HCT116 (cell line): ENCODE measurements around the gene NUDT22. TPM values are rescaled to one million over a fixed set of nuclear protein-coding genes. Genes with fewer than 3 reads are reported as not detected.

Experiments used
- ATAC-seq: fragments of 200-7000 bp; cut with Tn5 transposase; 2 replicates; pipeline ENCODE4 v1.9.1; 2020; ENCODE audit warnings: mild to moderate bottlenecking, moderate library complexity
- BruUV-seq: library from RNA; stranded (reverse); fragments of 400-500 nt; replicated peaks from 2 replicates; lab custom pipeline; 2021; lab: Mats Ljungman, UMichigan
- CTCF ChIA-PET: fragments of 300-600 bp; sonication (Branson Sonifier 250); formaldehyde crosslinking; loops from one replicate; lab custom pipeline; 2021; ENCODE audit warnings: antibody characterized with exemption; lab: Charles Lee
- POLR2A ChIA-PET: fragments of 300-600, 350-600 bp; sonication (Branson Sonifier 250); formaldehyde crosslinking; loops from one replicate; lab custom pipeline; 2021; ENCODE audit warnings: antibody characterized with exemption; lab: Charles Lee
- RAD21 ChIA-PET, 2 experiments: fragments of 300-600 bp; sonication (Branson Sonifier 250); formaldehyde crosslinking; loops; one replicate each; lab custom pipeline; 2023; ENCODE audit warnings: low total read pairs in 2 of 2; ENCODE audit not compliant: uncharacterized antibody in 2 of 2, unreplicated experiment in 2 of 2, low non-redundant PET in 1 of 2; lab: Charles Lee
- DNase-seq: peaks from one replicate; pipeline ENCODE4 v3.0.0-alpha.2; 2010; ENCODE audit warnings: low read depth, low spot score
- H2AFZ ChIP-seq: fragments of 200-600 bp; shearing (Covaris generic), sonication (generic); 2 replicates; pipeline ENCODE4 v1.6.1; 2017; ENCODE audit warnings: low read depth, mixed run types, mixed read lengths, antibody characterized with exemption, low read length; ENCODE audit not compliant: poor library complexity, severe bottlenecking
- H3K27ac ChIP-seq: 2 replicates; pipeline ENCODE4 v1.5.1; 2012; ENCODE audit warnings: low read depth, low read length
- H3K27me3 ChIP-seq: fragments of 200-600 bp; sonication (generic); 2 replicates; pipeline ENCODE4 v1.6.1; 2016; ENCODE audit warnings: mixed run types, low read length, mixed read lengths; ENCODE audit not compliant: insufficient read depth
- H3K36me3 ChIP-seq, 2 experiments: fragments of 200-500 bp in 1 of 2; fragments of 200-600 bp in 1 of 2; sonication (Bioruptor generic) in 1 of 2; sonication (generic) in 1 of 2; 2 replicates each; pipeline versions ENCODE4 v1.5.1 to v1.6.1; 2014 to 2016; ENCODE audit warnings: low read length in 2 of 2, inconsistent platforms in 1 of 2, mixed read lengths in 1 of 2, mixed run types in 1 of 2; ENCODE audit not compliant: insufficient read depth in 2 of 2, control insufficient read depth in 1 of 2
- H3K4me1 ChIP-seq, 2 experiments: fragments of 200-600 bp in 1 of 2; sonication (generic) in 1 of 2; 2 replicates each; pipeline versions ENCODE4 v1.5.1 to v1.6.1; 2012 to 2017; ENCODE audit warnings: low read length in 2 of 2, inconsistent platforms in 1 of 2, mild to moderate bottlenecking in 1 of 2, mixed read lengths in 1 of 2, mixed run types in 1 of 2, moderate library complexity in 1 of 2; ENCODE audit not compliant: insufficient read depth in 2 of 2, control insufficient read depth in 1 of 2
- H3K4me2 ChIP-seq: fragments of 200-600 bp; sonication (generic); 2 replicates; pipeline ENCODE4 v1.6.1; 2017; ENCODE audit warnings: mixed run types, low read length, mixed read lengths
- H3K4me3 ChIP-seq, 2 experiments: fragments of 200-600 bp in 1 of 2; sonication (generic) in 1 of 2; replicated peaks in 1 of 2; 2 replicates each; pipeline ENCODE4 v1.5.1; 2011 to 2016; ENCODE audit warnings: low read length in 2 of 2, control low read depth in 1 of 2, low read depth in 1 of 2, mild to moderate bottlenecking in 1 of 2, mixed read lengths in 1 of 2, mixed run types in 1 of 2
- H3K79me2 ChIP-seq: fragments of 200-600 bp; sonication (generic); 2 replicates; pipeline ENCODE4 v1.6.1; 2017; ENCODE audit warnings: mild to moderate bottlenecking, mixed run types, low read length, moderate library complexity, mixed read lengths; ENCODE audit not compliant: insufficient read depth
- H3K9ac ChIP-seq: fragments of 200-600 bp; sonication (generic); 2 replicates; pipeline ENCODE4 v1.6.1; 2016; ENCODE audit warnings: low read length, mixed read lengths
- H3K9me2 ChIP-seq: fragments of 200-600 bp; sonication (generic), shearing (Covaris generic); 2 replicates; pipeline ENCODE4 v1.6.1; 2017; ENCODE audit warnings: mixed run types, mild to moderate bottlenecking, moderate library complexity; ENCODE audit not compliant: insufficient read depth
- H3K9me3 ChIP-seq, 2 experiments: fragments of 200-500 bp in 1 of 2; fragments of 200-600 bp in 1 of 2; sonication (Bioruptor generic) in 1 of 2; sonication (generic) in 1 of 2; 2 replicates each; pipeline ENCODE4 v1.6.1; 2014 to 2017; ENCODE audit warnings: low read length in 2 of 2, mixed read lengths in 2 of 2, inconsistent platforms in 1 of 2, low read depth in 1 of 2, mild to moderate bottlenecking in 1 of 2, mixed run types in 1 of 2, moderate library complexity in 1 of 2; ENCODE audit not compliant: control insufficient read depth in 1 of 2, insufficient read depth in 1 of 2
- H4K20me1 ChIP-seq: fragments of 200-600 bp; sonication (generic), shearing (Covaris generic); 2 replicates; pipeline ENCODE4 v1.6.1; 2017; ENCODE audit warnings: mixed run types, mild to moderate bottlenecking, moderate library complexity; ENCODE audit not compliant: insufficient read depth
- ATF3 ChIP-seq: IDR thresholded peaks from 2 replicates; pipeline ENCODE4 v1.6.1; 2012
- CEBPB ChIP-seq: IDR thresholded peaks from 2 replicates; pipeline ENCODE4 v1.6.1; 2012; ENCODE audit warnings: low read depth
- CTCF ChIP-seq, 3 experiments: fragments of 200-600 bp in 1 of 3; sonication (generic) in 1 of 3; IDR thresholded peaks in 2 of 3; conservative IDR thresholded peaks in 1 of 3; 2 replicates each; pipeline ENCODE4 v1.5.1; 2012 to 2017; ENCODE audit warnings: low read depth in 2 of 3, low read length in 2 of 3, antibody characterized with exemption in 1 of 3, borderline replicate concordance in 1 of 3, control low read depth in 1 of 3, mild to moderate bottlenecking in 1 of 3, mixed read lengths in 1 of 3, mixed run types in 1 of 3, moderate library complexity in 1 of 3; ENCODE audit not compliant: insufficient read depth in 1 of 3
- EZH2phosphoT487 ChIP-seq: fragments of 200-600 bp; IDR thresholded peaks from 2 replicates; pipeline ENCODE4 v1.6.1; 2018; ENCODE audit warnings: antibody characterized with exemption, borderline replicate concordance
- FOSL1 ChIP-seq: IDR thresholded peaks from 2 replicates; pipeline ENCODE4 v1.6.1; 2012; ENCODE audit warnings: low read depth
- JUND ChIP-seq: IDR thresholded peaks from 2 replicates; pipeline ENCODE4 v1.6.1; 2012
- POLR2A ChIP-seq: IDR thresholded peaks from 2 replicates; pipeline ENCODE4 v1.7.0; 2011; ENCODE audit warnings: borderline replicate concordance; ENCODE audit not compliant: insufficient read depth, insufficient read length; ENCODE audit errors: extremely low read depth
- SIN3A ChIP-seq: IDR thresholded peaks from 2 replicates; pipeline ENCODE4 v1.6.1; 2012; ENCODE audit warnings: low read depth
- SP1 ChIP-seq: IDR thresholded peaks from 2 replicates; pipeline ENCODE4 v1.6.1; 2012; ENCODE audit warnings: low read depth
- SRF ChIP-seq: IDR thresholded peaks from 2 replicates; pipeline ENCODE4 v1.6.1; 2012; ENCODE audit warnings: low read depth
- TCF7L2 ChIP-seq: IDR thresholded peaks from 2 replicates; pipeline ENCODE4 v1.7.0; 2011; ENCODE audit warnings: borderline replicate concordance, inconsistent platforms; ENCODE audit not compliant: insufficient read depth, insufficient read length; ENCODE audit errors: extremely low read depth
- YY1 ChIP-seq: IDR thresholded peaks from 2 replicates; pipeline ENCODE4 v1.6.1; 2011; ENCODE audit warnings: low read length, low read depth, moderate library complexity, mild to moderate bottlenecking; ENCODE audit not compliant: insufficient replicate concordance; ENCODE audit errors: extremely low read depth
- ZFX ChIP-seq: fragments of 450-650 bp; IDR thresholded peaks from 2 replicates; pipeline ENCODE4 v1.6.1; 2017
- ZNF274 ChIP-seq: fragments of 200-500 bp; sonication (Bioruptor generic); IDR thresholded peaks from 2 replicates; pipeline ENCODE4 v1.6.1; 2014; ENCODE audit warnings: mild to moderate bottlenecking, low read depth, low read length, inconsistent platforms
- intact Hi-C: fragments of 100-400 bp; cut with micrococcal nuclease; formaldehyde crosslinking; loops from 2 replicates; pipeline ENCODE4 v1.10.0; 2022
- total RNA-seq: library from RNA; stranded (reverse); gene quantifications from one replicate; pipeline ENCODE4 v1.2.1, GENCODE V29; 2021; ENCODE audit not compliant: unreplicated experiment

NUDT22 gene
- total RNA-seq, 1 experiment from 2014 or later: 70.9 TPM

- DNase-seq: no peak
- no peak overlapping the region for H3K9ac ChIP-seq
- no peaks in the 10 kb centered on the region for H3K9me3 ChIP-seq
- no peak overlapping the region for H3K4me2 ChIP-seq
- BruUV-seq: no TSS peak
- H3K4me3 ChIP-seq: no peak overlapping the region
- H3K9me2 ChIP-seq: no peaks in the 10 kb centered on the region
- CTCF ChIA-PET: interaction anchor here (1.6 kb wide), 1 partner anchor 22 kb away, joined by 4 read pairs; no protein-coding TSS in a partner anchor
- H2AFZ ChIP-seq: no peak overlapping the region
- H4K20me1 ChIP-seq: no peaks in the 10 kb centered on the region
- no peaks in the 10 kb centered on the region for H3K27me3 ChIP-seq
- no peak for TF ChIP-seq CEBPB
- TF ChIP-seq SIN3A: no peak
- no peak for TF ChIP-seq SRF
- TF ChIP-seq SP1: no peak
- no peak for TF ChIP-seq CTCF (IDR thresholded peaks at IDR 0.05 in 2 of 3, conservative IDR thresholded peaks at IDR 0.05 in 1 of 3; ENCODE audit: borderline replicate concordance in 1 of 3, insufficient read depth in 1 of 3, low read depth in 2 of 3, low read length in 2 of 3)
- TF ChIP-seq POLR2A: no peak
- no peak for TF ChIP-seq ATF3
- no peak for TF ChIP-seq ZNF274
- no peak for TF ChIP-seq YY1
- no peak for TF ChIP-seq JUND
- no peak for TF ChIP-seq EZH2phosphoT487
- no peak for TF ChIP-seq FOSL1
- TF ChIP-seq TCF7L2: no peak
- no peak for TF ChIP-seq ZFX
- TF ChIP-seq, all 23 proteins: peak for 0
- intact Hi-C loops: no loop called here
- Histone ChIP-seq H3K27ac (no peak overlapping the region), H3K36me3 (no peaks in the 10 kb centered on the region; a peak in 1 of 4 replicates), H3K79me2 (no peaks in the 10 kb centered on the region), H3K4me1 (peaks cover 5% of the 10 kb centered on the region in 2 experiments; a peak in 2 of 4 replicates)
- no peak for ATAC-seq
- ChIA-PET RAD21 (no interaction called here), POLR2A (interaction anchor here (0.8 kb wide), 1 partner anchor 24 kb away, joined by 3 read pairs; no protein-coding TSS in a partner anchor)
Observed at GRCh38 chr11:64278576-64279190, 52.6 kb downstream of the NUDT22 start.

Other genes starting within 250 kb of the NUDT22 start
- 87.0 TPM for gene OTUB1, start 239.8 kb upstream of the NUDT22 start, total RNA-seq
- gene FLRT1, start 190.3 kb upstream of the NUDT22 start, total RNA-seq: 0.15 TPM
- gene MACROD1, start 60.2 kb upstream of the NUDT22 start, total RNA-seq: 61.1 TPM
- 336 TPM for gene STIP1, start 40.1 kb upstream of the NUDT22 start, total RNA-seq
- gene FERMT3, start 19.6 kb upstream of the NUDT22 start, total RNA-seq: 4.3 TPM
- 43.2 TPM for gene TRPT1, start 88 bp upstream of the NUDT22 start, total RNA-seq
- gene DNAJC4, start 4.3 kb downstream of the NUDT22 start, total RNA-seq: 25.8 TPM
- 47.5 TPM for gene VEGFB, start 8.3 kb downstream of the NUDT22 start, total RNA-seq
- gene FKBP2, start 14.8 kb downstream of the NUDT22 start, total RNA-seq: 69.2 TPM
- 332 TPM for gene PPP1R14B, start 20.7 kb downstream of the NUDT22 start, total RNA-seq
- 106 TPM for gene PLCB3, start 25.3 kb downstream of the NUDT22 start, total RNA-seq
- 51.9 TPM for gene BAD, start 58.4 kb downstream of the NUDT22 start, total RNA-seq
- gene GPR137, start 59.6 kb downstream of the NUDT22 start, total RNA-seq: 24.4 TPM
- not detected for gene KCNK4, start 65.0 kb downstream of the NUDT22 start, total RNA-seq
- 1.7 TPM for gene CATSPERZ, start 74.1 kb downstream of the NUDT22 start, total RNA-seq
- gene ESRRA, start 79.2 kb downstream of the NUDT22 start, total RNA-seq: 62.7 TPM
- 328 TPM for gene TRMT112, start 91.3 kb downstream of the NUDT22 start, total RNA-seq
- 267 TPM for gene PRDX5, start 91.8 kb downstream of the NUDT22 start, total RNA-seq
- 14.7 TPM for gene CCDC88B, start 113.9 kb downstream of the NUDT22 start, total RNA-seq
- 67.3 TPM for gene RPS6KA4, start 132.9 kb downstream of the NUDT22 start, total RNA-seq